ENCODE results near the gene PHF21A.

Gene PHF21A

GRCh38 chr11:46055371-46055770 is 65.9 kb downstream of the PHF21A start:
- Histone ChIP-seq H3K4me3 (ENCODE audit: low read depth, low read length, poor library complexity, severe bottlenecking) (no peak overlapping the region), H3K9ac (ENCODE audit: low read length) (no peak overlapping the region), H3F3A (ENCODE audit: insufficient read depth, low read length) (no peaks in the 10 kb centered on the region), H3K79me2 (ENCODE audit: insufficient read depth, low read length) (no peaks in the 10 kb centered on the region), H4K20me1 (ENCODE audit: insufficient read depth, low read length) (no peaks in the 10 kb centered on the region), H3K9me3 (ENCODE audit: low read length) (no peaks in the 10 kb centered on the region), H3K27ac (ENCODE audit: low read depth, low read length, poor library complexity, severe bottlenecking) (no peak overlapping the region), H3K4me2 (ENCODE audit: low read length) (no peak overlapping the region), H3K36me3 (ENCODE audit: insufficient read depth, low read length) (no peaks in the 10 kb centered on the region), H3K27me3 (ENCODE audit: insufficient read depth, low read length) (no peaks in the 10 kb centered on the region), H2AFZ (ENCODE audit: low read length) (no peak overlapping the region), H3K9me2 (ENCODE audit: low read depth, low read length) (no peaks in the 10 kb centered on the region), H3K4me1 (ENCODE audit: insufficient read depth, low read length, severe bottlenecking) (no peaks in the 10 kb centered on the region)
- TF ChIP-seq EZH2 (IDR thresholded peaks at IDR 0.05; ENCODE audit: borderline replicate concordance, low read length) (no peak), CTCF (IDR thresholded peaks at IDR 0.05; ENCODE audit: low read length) (no peak)

GRCh38 chr11:46051102-46051501 is 70.2 kb downstream of the PHF21A start:
- TF ChIP-seq CTCF (IDR thresholded peaks at IDR 0.05; ENCODE audit: low read length) (no peak), EZH2 (IDR thresholded peaks at IDR 0.05; ENCODE audit: borderline replicate concordance, low read length) (no peak)
- Histone ChIP-seq H3K36me3 (ENCODE audit: insufficient read depth, low read length) (peaks cover 20% of the 10 kb centered on the region), H3K27ac (ENCODE audit: low read depth, low read length, poor library complexity, severe bottlenecking) (no peak overlapping the region), H3F3A (ENCODE audit: insufficient read depth, low read length) (no peaks in the 10 kb centered on the region), H3K4me3 (ENCODE audit: low read depth, low read length, poor library complexity, severe bottlenecking) (no peak overlapping the region), H3K27me3 (ENCODE audit: insufficient read depth, low read length) (no peaks in the 10 kb centered on the region), H4K20me1 (ENCODE audit: insufficient read depth, low read length) (no peaks in the 10 kb centered on the region), H3K4me2 (ENCODE audit: low read length) (no peak overlapping the region), H3K9me3 (ENCODE audit: low read length) (no peaks in the 10 kb centered on the region), H3K9ac (ENCODE audit: low read length) (no peak overlapping the region), H2AFZ (ENCODE audit: low read length) (no peak overlapping the region), H3K79me2 (ENCODE audit: insufficient read depth, low read length) (no peaks in the 10 kb centered on the region), H3K4me1 (ENCODE audit: insufficient read depth, low read length, severe bottlenecking) (no peaks in the 10 kb centered on the region), H3K9me2 (ENCODE audit: low read depth, low read length) (no peaks in the 10 kb centered on the region)

- no peak overlapping the region for H2AFZ ChIP-seq (ENCODE audit: low read length)
- no peak overlapping the region for H3K4me3 ChIP-seq (ENCODE audit: low read depth, low read length, poor library complexity, severe bottlenecking)
- H3K79me2 ChIP-seq (ENCODE audit: insufficient read depth, low read length), result no peaks in the 10 kb centered on the region
- no peak overlapping the region for H3K4me2 ChIP-seq (ENCODE audit: low read length)
- no peaks in the 10 kb centered on the region for H3K27me3 ChIP-seq (ENCODE audit: insufficient read depth, low read length)
- no peaks in the 10 kb centered on the region for H4K20me1 ChIP-seq (ENCODE audit: insufficient read depth, low read length)
- no peaks in the 10 kb centered on the region for H3K9me2 ChIP-seq (ENCODE audit: low read depth, low read length)
- TF ChIP-seq CTCF (IDR thresholded peaks at IDR 0.05; ENCODE audit: low read length) (no peak), EZH2 (IDR thresholded peaks at IDR 0.05; ENCODE audit: borderline replicate concordance, low read length) (no peak)
- H3K4me1 ChIP-seq (ENCODE audit: insufficient read depth, low read length, severe bottlenecking), result no peaks in the 10 kb centered on the region
- no peaks in the 10 kb centered on the region for H3F3A ChIP-seq (ENCODE audit: insufficient read depth, low read length)
- H3K9me3 ChIP-seq (ENCODE audit: low read length), result no peaks in the 10 kb centered on the region
- no peak overlapping the region for H3K9ac ChIP-seq (ENCODE audit: low read length)
- no peak overlapping the region for H3K27ac ChIP-seq (ENCODE audit: low read depth, low read length, poor library complexity, severe bottlenecking)
- H3K36me3 ChIP-seq (ENCODE audit: insufficient read depth, low read length), result peaks cover 20% of the 10 kb centered on the region
Measured at GRCh38 chr11:46050662-46051061, 70.6 kb downstream of the PHF21A start.

Measured in OCI-LY1 (cell line).